Keratinocyte (primary cell): ENCODE data around the gene HRAS. TPM values are rescaled to one million over a fixed set of nuclear protein-coding genes. Genes with fewer than 3 reads are reported as not detected.

ENCODE experiments used
- DNase-seq: peaks from one replicate; pipeline ENCODE4 v3.0.0-alpha.2; 2011; ENCODE audit warnings: low read depth, missing footprints, low spot score
- FAIRE-seq: peaks from 2 replicates; lab custom pipeline; 2011; peaks lifted over from hg19 to GRCh38; lab: Jason Lieb, UNC
- H2AFZ ChIP-seq: 2 replicates; pipeline ENCODE4 v1.6.0; 2012; ENCODE audit warnings: low read length, control low read depth, inconsistent platforms; ENCODE audit not compliant: control insufficient read depth
- H3K27ac ChIP-seq: 2 replicates; pipeline ENCODE4 v1.5.1; 2011; ENCODE audit warnings: low read length; ENCODE audit not compliant: control insufficient read depth, insufficient read depth
- H3K27me3 ChIP-seq: 3 replicates; pipeline ENCODE4 v1.6.0; 2011; ENCODE audit warnings: low read length; ENCODE audit not compliant: control insufficient read depth, insufficient read depth; ENCODE audit errors: extremely low read depth
- H3K36me3 ChIP-seq, 2 experiments: 2 replicates in 1 of 2; 3 replicates in 1 of 2; pipeline ENCODE4 v1.5.1; 2011; ENCODE audit warnings: low read length in 2 of 2, mild to moderate bottlenecking in 1 of 2; ENCODE audit not compliant: control insufficient read depth in 2 of 2, insufficient read depth in 2 of 2; ENCODE audit errors: extremely low read depth in 1 of 2
- H3K4me1 ChIP-seq: 3 replicates; pipeline ENCODE4 v1.5.1; 2011; ENCODE audit warnings: low read length; ENCODE audit not compliant: control insufficient read depth, insufficient read depth; ENCODE audit errors: extremely low read depth
- H3K4me2 ChIP-seq: 3 replicates; pipeline ENCODE4 v1.6.0; 2011; ENCODE audit warnings: low read depth, low read length; ENCODE audit not compliant: control insufficient read depth, insufficient read depth; ENCODE audit errors: extremely low read depth
- H3K4me3 ChIP-seq, 3 experiments: fragments of 200-600 bp in 1 of 3; sonication (generic) in 1 of 3; 2 replicates in 2 of 3; 3 replicates in 1 of 3; pipeline ENCODE4 v1.5.1; 2011 to 2016; ENCODE audit warnings: low read length in 3 of 3, mild to moderate bottlenecking in 3 of 3, control low read depth in 2 of 3, inconsistent platforms in 1 of 3, low read depth in 1 of 3, mixed read lengths in 1 of 3, mixed run types in 1 of 3, moderate library complexity in 1 of 3; ENCODE audit not compliant: control insufficient read depth in 2 of 3, insufficient read depth in 2 of 3; ENCODE audit errors: extremely low read depth in 1 of 3
- H3K79me2 ChIP-seq: 2 replicates; pipeline ENCODE4 v1.6.0; 2012; ENCODE audit warnings: low read length; ENCODE audit not compliant: control insufficient read depth, insufficient read depth
- H3K9ac ChIP-seq: 3 replicates; pipeline ENCODE4 v1.6.0; 2011; ENCODE audit warnings: low read length; ENCODE audit not compliant: control insufficient read depth, insufficient read depth; ENCODE audit errors: extremely low read depth
- H3K9me1 ChIP-seq: 3 replicates; pipeline ENCODE4 v1.6.0; 2011; ENCODE audit warnings: low read length; ENCODE audit not compliant: control insufficient read depth, insufficient read depth; ENCODE audit errors: extremely low read depth
- H3K9me3 ChIP-seq: 2 replicates; pipeline ENCODE4 v1.5.1; 2012; ENCODE audit warnings: low read depth, low read length; ENCODE audit not compliant: control insufficient read depth
- H4K20me1 ChIP-seq: 3 replicates; pipeline ENCODE4 v1.6.0; 2011; ENCODE audit warnings: low read length; ENCODE audit not compliant: control insufficient read depth, insufficient read depth; ENCODE audit errors: extremely low read depth
- EZH2 ChIP-seq: IDR thresholded peaks from one replicate; pipeline ENCODE4 v1.6.1; 2012; ENCODE audit warnings: inconsistent platforms, mild to moderate bottlenecking, low read length, moderate library complexity
- dilution Hi-C: fragments of 300-500 bp; cut with MboI; formaldehyde crosslinking; loops from one replicate; pipeline ENCODE4 v1.7.0; 2020; ENCODE audit warnings: low sequenced_read_pairs; ENCODE audit not compliant: extremely low pct_ligation_motif_present
- polyA plus RNA-seq, 5 experiments: library from polyadenylated mRNA; depleted of rRNA in 3 of 5; stranded (reverse) in 3 of 5; stranded (forward) in 1 of 5; unstranded in 1 of 5; fragments of >200 nt; gene quantifications; 1 replicate in 1 of 5; 2 replicates in 3 of 5; 3 replicates in 1 of 5; pipeline versions ENCODE4 v1.2.1 to v1.2.3, GENCODE V29; 2011 to 2012; ENCODE audit warnings: missing spikeins in 2 of 5, low read depth in 1 of 5, low replicate concordance in 1 of 5
- TF ChIP-seq, protein P1 (sequence below), 3 experiments: IDR thresholded peaks in 1 of 3; conservative IDR thresholded peaks in 1 of 3; optimal IDR thresholded peaks in 1 of 3; 2 replicates in 2 of 3; 3 replicates in 1 of 3; pipeline versions ENCODE3 to v1.5.1; 2011; ENCODE audit warnings: low read length in 3 of 3, mild to moderate bottlenecking in 3 of 3, moderate library complexity in 2 of 3, control low read depth in 1 of 3, inconsistent platforms in 1 of 3; ENCODE audit not compliant: insufficient read depth in 2 of 3; ENCODE audit errors: extremely low read depth in 1 of 3

The HRAS gene
- polyA plus RNA-seq, 1 donor (not counting 4 experiments of a cell fraction or from before 2014, with no cell fraction given): 112 TPM

- no peak for DNase-seq
- Histone ChIP-seq H2AFZ (no peak overlapping the region), H3K4me2 (no peak overlapping the region), H3K27ac (no peak overlapping the region), H3K27me3 (no peaks in the 10 kb centered on the region), H4K20me1 (peaks cover 50% of the 10 kb centered on the region), H3K4me3 (no peak overlapping the region), H3K9ac (no peak overlapping the region), H3K4me1 (peaks cover 22% of the 10 kb centered on the region), H3K79me2 (peaks cover 88% of the 10 kb centered on the region), H3K36me3 (peaks cover 17 to 29% of the 10 kb centered on the region in 2 experiments), H3K9me1 (peaks cover 8% of the 10 kb centered on the region), H3K9me3 (no peaks in the 10 kb centered on the region)
- TF ChIP-seq, protein P1, sequence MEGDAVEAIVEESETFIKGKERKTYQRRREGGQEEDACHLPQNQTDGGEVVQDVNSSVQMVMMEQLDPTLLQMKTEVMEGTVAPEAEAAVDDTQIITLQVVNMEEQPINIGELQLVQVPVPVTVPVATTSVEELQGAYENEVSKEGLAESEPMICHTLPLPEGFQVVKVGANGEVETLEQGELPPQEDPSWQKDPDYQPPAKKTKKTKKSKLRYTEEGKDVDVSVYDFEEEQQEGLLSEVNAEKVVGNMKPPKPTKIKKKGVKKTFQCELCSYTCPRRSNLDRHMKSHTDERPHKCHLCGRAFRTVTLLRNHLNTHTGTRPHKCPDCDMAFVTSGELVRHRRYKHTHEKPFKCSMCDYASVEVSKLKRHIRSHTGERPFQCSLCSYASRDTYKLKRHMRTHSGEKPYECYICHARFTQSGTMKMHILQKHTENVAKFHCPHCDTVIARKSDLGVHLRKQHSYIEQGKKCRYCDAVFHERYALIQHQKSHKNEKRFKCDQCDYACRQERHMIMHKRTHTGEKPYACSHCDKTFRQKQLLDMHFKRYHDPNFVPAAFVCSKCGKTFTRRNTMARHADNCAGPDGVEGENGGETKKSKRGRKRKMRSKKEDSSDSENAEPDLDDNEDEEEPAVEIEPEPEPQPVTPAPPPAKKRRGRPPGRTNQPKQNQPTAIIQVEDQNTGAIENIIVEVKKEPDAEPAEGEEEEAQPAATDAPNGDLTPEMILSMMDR (optimal IDR thresholded peaks at IDR 0.05 in 1 of 3, IDR thresholded peaks at IDR 0.05 in 1 of 3, conservative IDR thresholded peaks at IDR 0.05 in 1 of 3; ENCODE audit: extremely low read depth in 1 of 3, insufficient read depth in 2 of 3, low read length in 3 of 3): no peak
- TF ChIP-seq EZH2: no peak
- no peak for FAIRE-seq
- dilution Hi-C loops: no loop called here
Observed at GRCh38 chr11:581752-582151, 46.4 kb upstream of the HRAS start.

DNA sequence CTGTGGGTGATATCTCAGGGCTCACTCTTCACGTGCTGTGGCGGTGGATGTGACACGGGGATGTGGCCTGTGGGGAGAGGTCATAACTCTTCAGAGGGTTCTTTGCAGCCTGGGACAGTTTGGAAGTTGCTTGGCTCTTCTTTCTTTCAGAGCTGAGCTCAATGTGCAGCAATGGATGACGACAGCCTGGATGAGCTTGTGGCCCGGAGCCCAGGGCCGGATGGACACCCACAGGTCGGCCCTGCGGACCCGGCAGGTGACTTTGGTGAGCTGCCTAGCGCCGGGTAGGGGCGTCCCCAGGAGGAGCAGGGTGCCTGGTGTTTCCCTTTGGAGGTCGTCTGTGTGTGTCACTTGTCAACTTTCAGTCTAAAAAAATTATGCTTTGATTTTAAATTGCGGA is 46.0 kb upstream of the HRAS start:
- peaks cover 85% of the 10 kb centered on the region for H3K79me2 ChIP-seq
- TF ChIP-seq, protein P1 (optimal IDR thresholded peaks at IDR 0.05 in 1 of 3, IDR thresholded peaks at IDR 0.05 in 1 of 3, conservative IDR thresholded peaks at IDR 0.05 in 1 of 3; ENCODE audit: extremely low read depth in 1 of 3, insufficient read depth in 2 of 3, low read length in 3 of 3): no peak
- TF ChIP-seq EZH2: no peak
- peaks cover 22% of the 10 kb centered on the region for H3K4me1 ChIP-seq
- H3K9ac ChIP-seq: no peak overlapping the region
- H3K27ac ChIP-seq: no peak overlapping the region
- H3K4me3 ChIP-seq: no peak overlapping the region
- H3K4me2 ChIP-seq: no peak overlapping the region
- H3K9me1 ChIP-seq: peaks cover 8% of the 10 kb centered on the region
- DNase-seq (no peak), FAIRE-seq (no peak)
- H3K9me3 ChIP-seq: no peaks in the 10 kb centered on the region
- H2AFZ ChIP-seq: no peak overlapping the region
- peaks cover 50% of the 10 kb centered on the region for H4K20me1 ChIP-seq
- H3K36me3 ChIP-seq: peaks cover 13 to 25% of the 10 kb centered on the region in 2 experiments
- dilution Hi-C loops: no loop called here
- no peaks in the 10 kb centered on the region for H3K27me3 ChIP-seq
